Lower leg skin (tissue), 3 donors: ENCODE measurements around the gene ZNF618.

Source experiments
- CTCF ChIP-seq, 3 donors: fragments of 450-650 bp; IDR thresholded peaks; one replicate each; pipeline ENCODE4 v1.5.1; 2016; ENCODE audit warnings: antibody characterized with exemption in 3 of 3, mild to moderate bottlenecking in 3 of 3, moderate library complexity in 2 of 3
- POLR2A ChIP-seq, 2 donors: fragments of 450-650 bp; IDR thresholded peaks; one replicate each; pipeline ENCODE4 v1.6.1; 2016 to 2017; ENCODE audit warnings: antibody characterized with exemption in 2 of 2, mild to moderate bottlenecking in 1 of 2, moderate library complexity in 1 of 2

GRCh38 chr9:113992994-113993393 lies 116.9 kb downstream of the ZNF618 start:
- TF ChIP-seq POLR2A (IDR thresholded peaks at IDR 0.05), result no peak
- TF ChIP-seq CTCF (IDR thresholded peaks at IDR 0.05), result no peak
